Ramos (cell line): ENCODE results near the gene SNX21.
"Not testable (repeated sequence)": the region's sequence is repeated elsewhere in the genome, so short reads cannot be mapped to it uniquely, and the experiment has no call there.

Experiments
- in situ Hi-C: fragments of 300-500 bp; cut with MboI; formaldehyde crosslinking; loops from one replicate; pipeline ENCODE4 v1.14.3; 2022; ENCODE audit warnings: low sequenced_read_pairs; ENCODE audit not compliant: unreplicated experiment

SNX21 gene

GRCh38 chr20:45874104-45874481, 40.5 kb downstream of the SNX21 start:
- in situ Hi-C loops, result not testable (repeated sequence)

GRCh38 chr20:45874576-45874975, 41.0 kb downstream of the SNX21 start:
- in situ Hi-C loops, result no loop called here

GRCh38 chr20:45878076-45878761, 44.6 kb downstream of the SNX21 start:
- in situ Hi-C loops, result no loop called here

- in situ Hi-C loops, result no loop called here
These were observed 47.6 kb downstream of the SNX21 start, which contains the start of gene ZSWIM1 for GRCh38 chr20:45880988-45881788. ZSWIM1 (plus strand) TSS chr20:45881227; CDS start chr20:45882593, 1,366 bp downstream.

- in situ Hi-C loops, result no loop called here
These were observed 49.0 kb downstream of the SNX21 start for GRCh38 chr20:45882469-45883099.

GRCh38 chr20:45883100-45883469, 49.5 kb downstream of the SNX21 start:
- in situ Hi-C loops, result no loop called here

GRCh38 chr20:45886590-45887345, 53.2 kb downstream of the SNX21 start:
- in situ Hi-C loops, result no loop called here

- in situ Hi-C loops, result no loop called here
These were observed 53.7 kb downstream of the SNX21 start, which contains the start of gene SPATA25 for GRCh38 chr20:45887346-45887715. SPATA25 (minus strand) TSS chr20:45887622; CDS start chr20:45887590, 32 bp downstream.

- in situ Hi-C loops, result no loop called here
These were observed 55.1 kb downstream of the SNX21 start for GRCh38 chr20:45888681-45889080.

- in situ Hi-C loops, result no loop called here
These were observed 56.7 kb downstream of the SNX21 start for GRCh38 chr20:45890077-45890984.

- in situ Hi-C loops, result no loop called here
These were observed 57.7 kb downstream of the SNX21 start, which contains the start of the genes CTSA and NEURL2 for GRCh38 chr20:45890985-45891983. CTSA (plus strand) TSS chr20:45891335; CDS start chr20:45891569, 234 bp downstream. NEURL2 (minus strand) TSS chr20:45891208; CDS start chr20:45890991, 217 bp downstream.

GRCh38 chr20:45892049-45892825, 58.6 kb downstream of the SNX21 start:
- in situ Hi-C loops, result no loop called here
